H1 (cell line): ENCODE results near the gene CERS1. TPM values are rescaled to one million over a fixed set of nuclear protein-coding genes. Genes with fewer than 3 reads are reported as not detected.
A peak's percentile ranks its signal among the peaks of the same experiment; 100 is the strongest.

Source experiments
- CTCF ChIA-PET: fragments of 300-600 bp; sonication (Branson Sonifier 250); formaldehyde crosslinking; loops from one replicate; lab custom pipeline; 2021; ENCODE audit not compliant: partially characterized antibody; lab: Charles Lee
- POLR2A ChIA-PET: fragments of 300-600 bp; sonication (Branson Sonifier 250); formaldehyde crosslinking; loops from one replicate; lab custom pipeline; 2021; ENCODE audit warnings: inconsistent platforms; ENCODE audit not compliant: partially characterized antibody; lab: Charles Lee
- DNase-seq, 2 experiments: peaks; one replicate each; pipeline versions ENCODE4 v3.0.0 to v3.0.0-alpha.2; 2010 to 2022; ENCODE audit warnings: low spot score in 2 of 2, low read depth in 1 of 2, mixed read lengths in 1 of 2
- FAIRE-seq: peaks from 2 replicates; lab custom pipeline; 2011; peaks lifted over from hg19 to GRCh38; lab: Jason Lieb, UNC
- H2AFZ ChIP-seq: 2 replicates; pipeline ENCODE4 v1.8.1; 2012; ENCODE audit warnings: low read length, inconsistent platforms
- H2AK5ac ChIP-seq: 2 replicates; pipeline ENCODE4 v1.6.1; 2013; ENCODE audit warnings: low read depth, low read length
- H2BK120ac ChIP-seq: replicated peaks from 2 replicates; pipeline ENCODE3; 2013; ENCODE audit warnings: low read depth, low read length, inconsistent platforms
- H2BK12ac ChIP-seq: 2 replicates; pipeline ENCODE4 v1.6.1; 2013; ENCODE audit warnings: low read depth, low read length
- H2BK15ac ChIP-seq: 2 replicates; pipeline ENCODE4 v1.6.1; 2013; ENCODE audit warnings: low read length
- H2BK20ac ChIP-seq: 2 replicates; pipeline ENCODE4 v1.6.1; 2013; ENCODE audit warnings: low read length
- H2BK5ac ChIP-seq: 2 replicates; pipeline ENCODE4 v1.6.1; 2013; ENCODE audit warnings: low read depth, low read length
- H3K14ac ChIP-seq: 2 replicates; pipeline ENCODE4 v1.6.1; 2013; ENCODE audit warnings: inconsistent platforms; ENCODE audit not compliant: insufficient read length
- H3K18ac ChIP-seq: 2 replicates; pipeline ENCODE4 v1.6.1; 2013; ENCODE audit warnings: low read length; ENCODE audit errors: extremely low read depth
- H3K23ac ChIP-seq: 2 replicates; pipeline ENCODE4 v1.6.1; 2013; ENCODE audit warnings: inconsistent platforms; ENCODE audit not compliant: insufficient read length
- H3K23me2 ChIP-seq: 2 replicates; pipeline ENCODE4 v1.6.1; 2013; ENCODE audit warnings: low read depth, low read length
- H3K27ac ChIP-seq: 2 replicates; pipeline ENCODE4 v1.6.1; 2011; ENCODE audit warnings: low read depth, low read length, inconsistent platforms
- H3K27me3 ChIP-seq, 4 experiments: replicated peaks in 1 of 4; 1 replicate in 1 of 4; 2 replicates in 3 of 4; pipeline versions ENCODE4 v1.6.1 to v1.8.1; 2011 to 2013; ENCODE audit warnings: low read length in 3 of 4, mild to moderate bottlenecking in 3 of 4, inconsistent platforms in 2 of 4, mixed read lengths in 2 of 4, moderate library complexity in 1 of 4; ENCODE audit not compliant: control insufficient read depth in 3 of 4, insufficient read depth in 3 of 4; ENCODE audit errors: extremely low read depth in 1 of 4
- H3K36me3 ChIP-seq, 4 experiments: 2 replicates each; pipeline versions ENCODE4 v1.6.1 to v1.8.1; 2011 to 2013; ENCODE audit warnings: mild to moderate bottlenecking in 4 of 4, low read length in 3 of 4, moderate library complexity in 2 of 4, control low read depth in 1 of 4, inconsistent platforms in 1 of 4; ENCODE audit not compliant: insufficient read depth in 4 of 4, control insufficient read depth in 2 of 4
- H3K4ac ChIP-seq: replicated peaks from 2 replicates; pipeline ENCODE3; 2013; ENCODE audit warnings: low read length, low read depth, mixed read lengths, inconsistent platforms; ENCODE audit not compliant: insufficient read length
- H3K4me1 ChIP-seq, 4 experiments: replicated peaks in 1 of 4; 1 replicate in 1 of 4; 2 replicates in 3 of 4; pipeline versions ENCODE4 v1.6.1 to v1.8.1; 2011 to 2013; ENCODE audit warnings: low read length in 3 of 4, inconsistent platforms in 2 of 4, mixed read lengths in 1 of 4; ENCODE audit not compliant: insufficient read depth in 4 of 4, control insufficient read depth in 3 of 4
- H3K4me2 ChIP-seq, 2 experiments: 2 replicates each; pipeline versions ENCODE4 v1.6.1 to v1.8.1; 2011 to 2013; ENCODE audit warnings: low read depth in 2 of 2, low read length in 2 of 2, control low read depth in 1 of 2, inconsistent platforms in 1 of 2, mild to moderate bottlenecking in 1 of 2; ENCODE audit not compliant: insufficient read depth in 1 of 2
- H3K4me3 ChIP-seq, 4 experiments: fragments of 200-600, 300-600 bp in 1 of 4; sonication (generic), shearing (Covaris generic), sonication (Bioruptor Twin) in 1 of 4; 2 replicates each; pipeline versions ENCODE4 v1.5.1 to v1.8.1; 2011 to 2016; ENCODE audit warnings: low read length in 4 of 4, low read depth in 3 of 4, control low read depth in 2 of 4, inconsistent platforms in 2 of 4, mild to moderate bottlenecking in 2 of 4, mixed read lengths in 1 of 4, moderate library complexity in 1 of 4; ENCODE audit not compliant: insufficient read depth in 2 of 4; ENCODE audit errors: extremely low read depth in 1 of 4
- H3K56ac ChIP-seq: replicated peaks from 2 replicates; pipeline ENCODE3; 2013; ENCODE audit warnings: low read depth, mild to moderate bottlenecking, mixed read lengths, low read length, inconsistent platforms; ENCODE audit not compliant: insufficient read length
- H3K79me1 ChIP-seq: 2 replicates; pipeline ENCODE4 v1.6.1; 2013; ENCODE audit warnings: low read depth, low read length, control low read depth
- H3K79me2 ChIP-seq, 2 experiments: 2 replicates each; pipeline versions ENCODE4 v1.6.1 to v1.8.1; 2012 to 2013; ENCODE audit warnings: low read length in 2 of 2, mild to moderate bottlenecking in 2 of 2, inconsistent platforms in 1 of 2; ENCODE audit not compliant: insufficient read depth in 2 of 2, control insufficient read depth in 1 of 2
- H3K9ac ChIP-seq, 4 experiments: replicated peaks in 1 of 4; 1 replicate in 1 of 4; 2 replicates in 3 of 4; pipeline versions ENCODE4 v1.6.1 to v1.8.1; 2011 to 2013; ENCODE audit warnings: low read depth in 3 of 4, low read length in 3 of 4, control low read depth in 2 of 4, mild to moderate bottlenecking in 2 of 4, moderate library complexity in 2 of 4, inconsistent platforms in 1 of 4; ENCODE audit errors: extremely low read depth in 1 of 4
- H3K9me3 ChIP-seq, 2 experiments: 2 replicates each; pipeline versions ENCODE4 v1.6.1 to v1.8.1; 2012 to 2013; ENCODE audit warnings: mild to moderate bottlenecking in 2 of 2, moderate library complexity in 2 of 2, control low read depth in 1 of 2, inconsistent platforms in 1 of 2, low read depth in 1 of 2, low read length in 1 of 2, mixed read lengths in 1 of 2; ENCODE audit not compliant: insufficient read depth in 2 of 2
- H4K20me1 ChIP-seq, 2 experiments: replicated peaks in 1 of 2; 2 replicates each; pipeline versions ENCODE3 to v1.8.1; 2011 to 2013; ENCODE audit warnings: inconsistent platforms in 2 of 2, low read length in 2 of 2, mild to moderate bottlenecking in 1 of 2; ENCODE audit not compliant: insufficient read depth in 2 of 2, control insufficient read depth in 1 of 2
- H4K5ac ChIP-seq: 2 replicates; pipeline ENCODE4 v1.6.1; 2013; ENCODE audit warnings: low read length, low read depth, mixed read lengths, inconsistent platforms; ENCODE audit not compliant: insufficient read length
- H4K8ac ChIP-seq: 2 replicates; pipeline ENCODE4 v1.8.0; 2013; ENCODE audit warnings: mild to moderate bottlenecking, moderate library complexity, low read length, inconsistent platforms; ENCODE audit not compliant: insufficient read depth; ENCODE audit errors: extremely low read depth
- H4K91ac ChIP-seq: replicated peaks from 2 replicates; pipeline ENCODE3; 2013; ENCODE audit warnings: low read length, mixed read lengths, inconsistent platforms; ENCODE audit not compliant: insufficient read length
- ASH2L ChIP-seq: fragments of 200-600, 300-600 bp; sonication (generic); IDR thresholded peaks from one replicate; pipeline ENCODE4 v1.7.1; 2017; ENCODE audit warnings: low read length
- EGR1 ChIP-seq: IDR thresholded peaks from 2 replicates; pipeline ENCODE4 v1.6.1; 2011; ENCODE audit warnings: low read depth, low read length, borderline replicate concordance
- EP300 ChIP-seq, 2 experiments: IDR thresholded peaks; 1 replicate in 1 of 2; 2 replicates in 1 of 2; pipeline ENCODE4 v1.6.1; 2011 to 2012; ENCODE audit warnings: low read depth in 2 of 2, low read length in 2 of 2, mild to moderate bottlenecking in 2 of 2, borderline replicate concordance in 1 of 2, inconsistent platforms in 1 of 2, moderate library complexity in 1 of 2
- FOSL1 ChIP-seq: IDR thresholded peaks from 2 replicates; pipeline ENCODE4 v1.6.1; 2011; ENCODE audit warnings: mild to moderate bottlenecking, low read depth, low read length, moderate library complexity; ENCODE audit not compliant: insufficient read depth
- JUND ChIP-seq: IDR thresholded peaks from 2 replicates; pipeline ENCODE4 v1.6.1; 2011; ENCODE audit warnings: mild to moderate bottlenecking, improper control_type of control experiment, low read length
- PHF8 ChIP-seq: fragments of 200-600 bp; sonication (generic); conservative IDR thresholded peaks from 2 replicates; pipeline ENCODE4 v1.7.1; 2012; ENCODE audit warnings: low read depth, mild to moderate bottlenecking, inconsistent platforms, low read length, moderate library complexity
- RNF2 ChIP-seq: fragments of 200-900, 300-1000 bp; sonication (generic); IDR thresholded peaks from 2 replicates; pipeline ENCODE4 v1.7.1; 2016; ENCODE audit warnings: borderline replicate concordance, low read depth, mild to moderate bottlenecking, antibody characterized with exemption, low read length; ENCODE audit not compliant: poor library complexity, severe bottlenecking; ENCODE audit errors: missing control alignments
- TCF12 ChIP-seq: IDR thresholded peaks from 2 replicates; pipeline ENCODE4 v1.6.1; 2011; ENCODE audit warnings: low read depth, mild to moderate bottlenecking, low read length
- YY1 ChIP-seq: IDR thresholded peaks from 2 replicates; pipeline ENCODE4 v1.6.1; 2011; ENCODE audit warnings: low read depth, mild to moderate bottlenecking, low read length
- WGBS, 2 experiments: shearing (Covaris generic) in 1 of 2; methylation state at CpG; one replicate each; pipeline versions ENCODE4 v1.1.6 to v1.1.7; 2013 to 2015; ENCODE audit warnings: low lambda C conversion rate in 2 of 2, mixed read lengths in 2 of 2, inconsistent platforms in 1 of 2, low coverage in 1 of 2, missing lambda C conversion rate in 1 of 2; ENCODE audit not compliant: insufficient replicate concordance in 2 of 2, insufficient coverage in 1 of 2, insufficient read length in 1 of 2; ENCODE audit errors: extremely low coverage in 1 of 2, missing lambda C conversion rate in 1 of 2; 5-methylcytosine and 5-hydroxymethylcytosine counted together
- polyA plus RNA-seq, 7 experiments: library from polyadenylated mRNA; depleted of rRNA in 3 of 7; stranded (reverse) in 5 of 7; unstranded in 2 of 7; fragments of >200 nt in 5 of 7; fragments of 200-250 nt in 2 of 7; gene quantifications; 1 replicate in 5 of 7; 2 replicates in 1 of 7; 4 replicates in 1 of 7; pipeline versions ENCODE4 v1.2.1 to v1.2.3, GENCODE V29; 2011 to 2013; ENCODE audit warnings: missing spikeins in 2 of 7, mixed read lengths in 2 of 7
- total RNA-seq: library from RNA; stranded (reverse); fragmentation: NEBNext Ultra II Directional; extraction: Animal tissue kit (Norgen Biotek cat#: 25700); gene quantifications from 2 replicates; pipeline ENCODE4 v1.2.1, GENCODE V29; 2021

The CERS1 gene
- total and polyA plus RNA-seq, 2 of the 8 experiments (the other 6 are each of a cell fraction or from before 2014, with no cell fraction given) = 18.6 to 51.0 TPM

DNA sequence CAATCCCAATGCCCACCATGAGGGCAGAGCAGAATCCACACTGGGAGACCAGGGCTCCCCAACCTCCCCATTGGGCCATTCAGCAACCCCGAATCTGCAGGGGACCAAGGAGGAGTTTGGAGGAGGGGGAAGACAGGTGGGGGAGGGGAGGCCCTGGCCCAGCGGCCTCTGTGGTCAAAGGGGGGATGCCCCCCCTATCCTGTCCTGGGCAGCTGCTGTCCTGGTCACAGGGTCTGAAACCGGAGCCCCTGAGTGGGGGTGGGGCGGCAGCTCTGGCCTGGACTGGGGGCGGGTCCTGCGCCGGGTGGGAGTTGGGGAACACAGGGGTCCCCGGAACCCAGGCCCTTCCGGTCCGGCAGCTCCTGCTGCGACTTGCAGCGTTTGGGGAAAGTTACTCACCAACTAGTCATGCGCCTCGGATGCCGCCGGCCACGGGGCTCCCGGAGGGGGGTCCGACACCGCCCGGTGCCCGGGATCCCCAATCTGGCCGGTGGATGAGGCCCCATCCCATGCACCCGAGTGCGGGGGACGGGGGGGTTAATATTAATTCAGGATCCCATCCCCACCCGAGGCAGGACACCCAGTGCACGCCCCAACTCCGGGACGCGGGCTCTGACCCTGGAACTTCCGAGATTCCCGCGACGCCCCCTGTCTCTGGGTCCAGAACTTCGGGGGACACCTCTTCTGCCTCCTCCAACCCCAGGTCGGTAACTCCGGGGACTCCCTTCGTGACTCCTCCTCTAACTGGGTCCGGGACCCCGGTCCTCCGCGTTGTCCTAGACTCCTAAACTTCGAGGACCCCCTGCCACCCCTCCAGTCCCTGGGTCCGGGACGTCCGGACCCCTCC lies 44.2 kb upstream of the CERS1 start:
- Histone ChIP-seq H3K27me3 (no peaks in the 10 kb centered on the region), H2BK120ac (peak overlapping the region; percentile 50), H3K4me3 (peak overlapping the region; percentile 45 to 77 (median 66)), H2AK5ac (no peak overlapping the region), H4K5ac (peak overlapping the region; percentile 91), H3K4ac (peak overlapping the region; percentile 98), H3K18ac (peak overlapping the region; percentile 85), H4K8ac (peak overlapping the region; percentile 35), H3K4me2 (peak overlapping the region; percentile 70 to 80), H2AFZ (no peak overlapping the region), H2BK15ac (no peak overlapping the region), H3K14ac (no peak overlapping the region), H3K23ac (no peak overlapping the region), H3K4me1 (peaks cover 5 to 18% (median 9%) of the 10 kb centered on the region in 4 experiments), H3K9ac (peak overlapping the region in 3 of 4 experiments; percentile 1 to 48 (median 48); a peak in 4 of 7 replicates), H2BK5ac (peak overlapping the region; percentile 15; the same call in 1 of the 2 replicates), H3K79me1 (peaks cover 3% of the 10 kb centered on the region; the same call in 1 of the 2 replicates), H4K91ac (peak overlapping the region; percentile 65), H4K20me1 (peaks cover 1 to 2% of the 10 kb centered on the region in 2 experiments), H3K79me2 (peaks cover 0 to 5% of the 10 kb centered on the region in 2 experiments; a peak in 1 of 4 replicates), H3K9me3 (no peaks in the 10 kb centered on the region), H2BK12ac (no peak overlapping the region; the same call in 1 of the 2 replicates), H2BK20ac (no peak overlapping the region), H3K23me2 (peaks cover 10% of the 10 kb centered on the region; the same call in 1 of the 2 replicates), H3K36me3 (peaks cover 2 to 15% (median 4%) of the 10 kb centered on the region in 4 experiments; a peak in 4 of 8 replicates), H3K27ac (no peak overlapping the region), H3K56ac (peak overlapping the region; percentile 39)
- CTCF ChIA-PET = interaction anchor here (0.6 to 1.5 kb wide), 7 partner anchors 8 to 522 kb away, joined by 3 to 6 read pairs (median 3); no protein-coding TSS in a partner anchor
- DNase-seq (peak; percentile 47 to 88), FAIRE-seq (no peak)
- POLR2A ChIA-PET = interaction anchor here (0.8 to 2.2 kb wide), 13 partner anchors 8 to 59 kb away, joined by 3 to 18 read pairs (median 5); partner anchors contain the start of genes COPE and DDX49
- 0% methylated on average over 29 of the region's 47 CpGs; no CpG with 5 or more reads in 1 of the 2 experiments for WGBS, 2 experiments
- no peak for TF ChIP-seq FOSL1
- TF ChIP-seq JUND = no peak
- TF ChIP-seq PHF8 = peak; percentile 18
- TF ChIP-seq YY1 = no peak
- TF ChIP-seq TCF12 = 0 out of 2 replicates have a peak, but pooled peaks have one; percentile 56
- TF ChIP-seq EGR1 = no peak
- TF ChIP-seq RNF2 = no peak
- peak; percentile 56 for TF ChIP-seq ASH2L
- peak in 1 of 2 experiments; percentile 85; a peak in 1 of 3 replicates for TF ChIP-seq EP300 (IDR thresholded peaks at IDR 0.05; ENCODE audit: borderline replicate concordance in 1 of 2, low read depth in 2 of 2, low read length in 2 of 2)
